PC-9 (cell line): Measurements from ENCODE around the gene NUBPL. TPM values are rescaled to one million over a fixed set of nuclear protein-coding genes. Genes with fewer than 3 reads are reported as not detected.
A peak's percentile ranks its signal among the peaks of the same experiment; 100 is the strongest.

ENCODE experiments used
- BruUV-seq: library from RNA; stranded (reverse); fragments of 400-500 nt; replicated peaks from 2 replicates; lab custom pipeline; 2021; lab: Mats Ljungman, UMichigan
- CTCF ChIA-PET: fragments of 300-600 bp; sonication (Branson Sonifier 250); formaldehyde crosslinking; loops from one replicate; lab custom pipeline; 2022; ENCODE audit warnings: antibody characterized with exemption; lab: Charles Lee
- POLR2A ChIA-PET: fragments of 300-600 bp; sonication (Branson Sonifier 250); formaldehyde crosslinking; loops from one replicate; lab custom pipeline; 2022; ENCODE audit warnings: antibody characterized with exemption; ENCODE audit not compliant: unreplicated experiment; lab: Charles Lee
- DNase-seq, 2 experiments: peaks; one replicate each; pipeline versions ENCODE4 v3.0.0 to v3.0.0-alpha.2; 2015 to 2022; ENCODE audit warnings: mixed read lengths in 1 of 2
- H2AFZ ChIP-seq: fragments of 200-600 bp; sonication (generic); 2 replicates; pipeline ENCODE4 v1.8.1; 2017; ENCODE audit warnings: antibody characterized with exemption
- H3F3A ChIP-seq: fragments of 200-600 bp; sonication (generic); 2 replicates; pipeline ENCODE4 v1.8.1; 2017; ENCODE audit warnings: antibody characterized with exemption, mild to moderate bottlenecking, low read depth; ENCODE audit not compliant: insufficient read depth
- H3K27ac ChIP-seq: fragments of 200-600 bp; sonication (generic); 2 replicates; pipeline ENCODE4 v1.6.1; 2016; ENCODE audit warnings: mixed run types
- H3K27me3 ChIP-seq: fragments of 200-600 bp; sonication (generic); 2 replicates; pipeline ENCODE4 v1.6.1; 2016; ENCODE audit warnings: low read depth, mixed run types; ENCODE audit not compliant: insufficient read depth
- H3K36me3 ChIP-seq: fragments of 200-600 bp; sonication (generic); 2 replicates; pipeline ENCODE4 v1.6.1; 2016; ENCODE audit warnings: low read depth, mixed run types
- H3K4me1 ChIP-seq: fragments of 200-600 bp; sonication (generic); replicated peaks from 2 replicates; pipeline ENCODE4 v1.6.1; 2016; ENCODE audit warnings: mixed run types; ENCODE audit not compliant: insufficient read depth
- H3K4me2 ChIP-seq: fragments of 200-600 bp; sonication (generic); 2 replicates; pipeline ENCODE4 v1.6.1; 2017; ENCODE audit warnings: mixed run types
- H3K4me3 ChIP-seq: fragments of 200-600 bp; sonication (generic); 2 replicates; pipeline ENCODE4 v1.6.1; 2016; ENCODE audit warnings: mixed run types
- H3K79me2 ChIP-seq: fragments of 200-600 bp; sonication (generic); 2 replicates; pipeline ENCODE4 v1.6.1; 2017; ENCODE audit warnings: low read depth, mixed run types
- H3K9me2 ChIP-seq: fragments of 200-600 bp; sonication (generic); 2 replicates; pipeline ENCODE4 v1.8.1; 2017; ENCODE audit warnings: mild to moderate bottlenecking; ENCODE audit not compliant: insufficient read depth
- H3K9me3 ChIP-seq: fragments of 200-600 bp; sonication (generic); 2 replicates; pipeline ENCODE4 v1.8.1; 2016; ENCODE audit warnings: low read depth; ENCODE audit not compliant: insufficient read depth
- H4K20me1 ChIP-seq: fragments of 200-600 bp; sonication (generic); 2 replicates; pipeline ENCODE4 v1.8.1; 2017; ENCODE audit not compliant: insufficient read depth
- CTCF ChIP-seq: fragments of 200-600 bp; sonication (generic); conservative IDR thresholded peaks from 2 replicates; pipeline ENCODE4 v1.6.1; 2017; ENCODE audit warnings: mixed run types, antibody characterized with exemption, mild to moderate bottlenecking, moderate library complexity
- EZH2 ChIP-seq: fragments of 200-600 bp; sonication (generic); IDR thresholded peaks from 2 replicates; pipeline ENCODE4 v1.8.0; 2017; ENCODE audit warnings: antibody characterized with exemption, low read depth
- intact Hi-C: fragments of 100-400 bp; cut with micrococcal nuclease; formaldehyde crosslinking; loops from one replicate; pipeline ENCODE4 v1.10.0; 2022; ENCODE audit not compliant: unreplicated experiment
- total RNA-seq: library from RNA; stranded (reverse); gene quantifications from 2 replicates; pipeline ENCODE4 v1.2.3, GENCODE V29; 2021

NUBPL gene
- total RNA-seq, 1 experiment from 2014 or later = 14.6 TPM

GRCh38 chr14:31884776-31885379, 323.7 kb downstream of the NUBPL start:
- Histone ChIP-seq H3K4me1 (peaks cover 4% of the 10 kb centered on the region; the same call in 1 of the 2 replicates), H2AFZ (no peak overlapping the region), H3K9me3 (no peaks in the 10 kb centered on the region), H3K27me3 (no peaks in the 10 kb centered on the region), H3F3A (peaks cover 8% of the 10 kb centered on the region; the same call in 1 of the 2 replicates), H3K4me3 (no peak overlapping the region), H3K4me2 (no peak overlapping the region), H4K20me1 (no peaks in the 10 kb centered on the region), H3K27ac (no peak overlapping the region), H3K9me2 (no peaks in the 10 kb centered on the region), H3K79me2 (no peaks in the 10 kb centered on the region), H3K36me3 (no peaks in the 10 kb centered on the region)
- CTCF ChIA-PET = no interaction called here
- TF ChIP-seq CTCF (no peak), EZH2 (no peak)
- POLR2A ChIA-PET = no interaction called here
- peak; percentile 16 to 52 for DNase-seq
- no TSS peak for BruUV-seq
- intact Hi-C loops = no loop called here

GRCh38 chr14:31886156-31886835, 325.1 kb downstream of the NUBPL start:
- Histone ChIP-seq H3K4me1 (peaks cover 2% of the 10 kb centered on the region; the same call in 1 of the 2 replicates), H3K9me3 (no peaks in the 10 kb centered on the region), H3K27ac (no peak overlapping the region), H3K4me2 (no peak overlapping the region), H3K4me3 (no peak overlapping the region), H2AFZ (no peak overlapping the region), H4K20me1 (no peaks in the 10 kb centered on the region), H3K9me2 (no peaks in the 10 kb centered on the region), H3K27me3 (no peaks in the 10 kb centered on the region), H3K79me2 (no peaks in the 10 kb centered on the region), H3K36me3 (no peaks in the 10 kb centered on the region), H3F3A (no peaks in the 10 kb centered on the region)
- POLR2A ChIA-PET = no interaction called here
- intact Hi-C loops = no loop called here
- CTCF ChIA-PET = no interaction called here
- no TSS peak for BruUV-seq
- TF ChIP-seq CTCF (no peak), EZH2 (no peak)
- DNase-seq = no peak

GRCh38 chr14:31887929-31888580, 326.9 kb downstream of the NUBPL start:
- H3K36me3 ChIP-seq = no peaks in the 10 kb centered on the region
- H3K9me3 ChIP-seq = no peaks in the 10 kb centered on the region
- intact Hi-C loops = no loop called here
- H3F3A ChIP-seq = no peaks in the 10 kb centered on the region
- CTCF ChIA-PET = no interaction called here
- no peak overlapping the region for H3K27ac ChIP-seq
- no peak for DNase-seq
- H3K79me2 ChIP-seq = no peaks in the 10 kb centered on the region
- POLR2A ChIA-PET = no interaction called here
- H4K20me1 ChIP-seq = no peaks in the 10 kb centered on the region
- H3K4me2 ChIP-seq = no peak overlapping the region
- no peak overlapping the region for H2AFZ ChIP-seq
- BruUV-seq = no TSS peak
- no peak overlapping the region for H3K4me3 ChIP-seq
- TF ChIP-seq CTCF = no peak
- TF ChIP-seq EZH2 = no peak
- no peaks in the 10 kb centered on the region for H3K9me2 ChIP-seq
- no peaks in the 10 kb centered on the region for H3K27me3 ChIP-seq
- no peaks in the 10 kb centered on the region; the same call in 1 of the 2 replicates for H3K4me1 ChIP-seq
